Activated B cell treated with CpG ODN at 0.5 μM for 24 hours (primary cell): Measurements from ENCODE around the gene ARHGEF28. TPM values are rescaled to one million over a fixed set of nuclear protein-coding genes. Genes with fewer than 3 reads are reported as not detected.

Experiments used
- ATAC-seq: fragments of 200-7000 bp; cut with Tn5 transposase; one replicate; pipeline ENCODE4 v1.10.0; 2021; ENCODE audit warnings: low read depth, mild to moderate bottlenecking, moderate library complexity
- CTCF ChIA-PET: fragments of 350-600 bp; sonication (Branson Sonifier 250); formaldehyde crosslinking; loops from one replicate; lab custom pipeline; 2021; ENCODE audit warnings: antibody characterized with exemption; lab: Charles Lee
- POLR2A ChIA-PET: fragments of 350-600 bp; sonication (Branson Sonifier 250); formaldehyde crosslinking; loops from one replicate; lab custom pipeline; 2021; ENCODE audit warnings: antibody characterized with exemption; lab: Charles Lee
- DNase-seq: peaks from one replicate; pipeline ENCODE4 v3.0.0; 2022
- H3K27ac Mint-ChIP-seq: one replicate; pipeline ENCODE4 v1.8.0; 2020; ENCODE audit warnings: mixed read lengths
- H3K27me3 Mint-ChIP-seq: one replicate; pipeline ENCODE4 v1.8.0; 2021; ENCODE audit warnings: mixed read lengths
- H3K36me3 Mint-ChIP-seq: one replicate; pipeline ENCODE4 v1.8.0; 2021; ENCODE audit warnings: low read depth, mixed read lengths
- H3K4me1 Mint-ChIP-seq: one replicate; pipeline ENCODE4 v1.8.0; 2021; ENCODE audit warnings: mixed read lengths
- H3K4me3 Mint-ChIP-seq: one replicate; pipeline ENCODE4 v1.8.0; 2020; ENCODE audit warnings: mild to moderate bottlenecking, mixed read lengths
- H3K9me3 Mint-ChIP-seq: one replicate; pipeline ENCODE4 v1.8.0; 2020; ENCODE audit warnings: mixed read lengths
- CTCF ChIP-seq: fragments of 200-600 bp; IDR thresholded peaks from one replicate; pipeline ENCODE4 v1.8.0; 2022; ENCODE audit warnings: antibody characterized with exemption, mild to moderate bottlenecking
- intact Hi-C: fragments of 100-400 bp; cut with micrococcal nuclease; formaldehyde crosslinking; loops from one replicate; pipeline ENCODE4 v1.15.1; 2024
- total RNA-seq: library from RNA; stranded (reverse); gene quantifications from 2 replicates; pipeline ENCODE4 v1.2.3, GENCODE V29; 2022

Gene ARHGEF28
- total RNA-seq, 1 donor from 2014 or later: not detected

- POLR2A ChIA-PET: no interaction called here
Measured at GRCh38 chr5:73815631-73816030, 189.6 kb downstream of the ARHGEF28 start.

GRCh38 chr5:73816656-73817420, 190.8 kb downstream of the ARHGEF28 start:
- H3K36me3 Mint-ChIP-seq: no peaks in the 10 kb centered on the region
- H3K4me3 Mint-ChIP-seq: no peak overlapping the region
- CTCF ChIA-PET: no interaction called here
- no peaks in the 10 kb centered on the region for H3K9me3 Mint-ChIP-seq
- POLR2A ChIA-PET: no interaction called here
- DNase-seq: no peak
- H3K27ac Mint-ChIP-seq: no peak overlapping the region
- H3K27me3 Mint-ChIP-seq: peaks cover 5% of the 10 kb centered on the region
- no peak for ATAC-seq
- intact Hi-C loops: no loop called here
- H3K4me1 Mint-ChIP-seq: no peaks in the 10 kb centered on the region
- no peak for TF ChIP-seq CTCF

More at GRCh38 chr5:73815631-73816030, 189.6 kb downstream of the ARHGEF28 start:
- no peak overlapping the region for H3K27ac Mint-ChIP-seq
- CTCF ChIA-PET: no interaction called here
- peaks cover 5% of the 10 kb centered on the region for H3K27me3 Mint-ChIP-seq
- ATAC-seq (no peak), DNase-seq (no peak)
- H3K9me3 Mint-ChIP-seq: no peaks in the 10 kb centered on the region
- no peaks in the 10 kb centered on the region for H3K4me1 Mint-ChIP-seq
- intact Hi-C loops: no loop called here
- no peaks in the 10 kb centered on the region for H3K36me3 Mint-ChIP-seq
- no peak overlapping the region for H3K4me3 Mint-ChIP-seq
- TF ChIP-seq CTCF: no peak

- ChIA-PET POLR2A (no interaction called here), CTCF (no interaction called here)
- intact Hi-C loops: no loop called here
- H3K4me1 Mint-ChIP-seq: no peaks in the 10 kb centered on the region
- no peak overlapping the region for H3K27ac Mint-ChIP-seq
- H3K4me3 Mint-ChIP-seq: no peak overlapping the region
- ATAC-seq: no peak
- no peaks in the 10 kb centered on the region for H3K9me3 Mint-ChIP-seq
- no peak for TF ChIP-seq CTCF
- no peaks in the 10 kb centered on the region for H3K36me3 Mint-ChIP-seq
- H3K27me3 Mint-ChIP-seq: peaks cover 3% of the 10 kb centered on the region
- no peak for DNase-seq
Measured at GRCh38 chr5:73818357-73818756, 192.4 kb downstream of the ARHGEF28 start.

- no peak overlapping the region for H3K4me3 Mint-ChIP-seq
- no peaks in the 10 kb centered on the region for H3K9me3 Mint-ChIP-seq
- H3K27me3 Mint-ChIP-seq: no peaks in the 10 kb centered on the region
- H3K27ac Mint-ChIP-seq: no peak overlapping the region
- TF ChIP-seq CTCF: no peak
- DNase-seq (no peak), ATAC-seq (no peak)
- POLR2A ChIA-PET: no interaction called here
- CTCF ChIA-PET: no interaction called here
- H3K36me3 Mint-ChIP-seq: no peaks in the 10 kb centered on the region
- H3K4me1 Mint-ChIP-seq: no peaks in the 10 kb centered on the region
- intact Hi-C loops: no loop called here
Measured at GRCh38 chr5:73820326-73820725, 194.3 kb downstream of the ARHGEF28 start.

GRCh38 chr5:73821003-73821402, 195.0 kb downstream of the ARHGEF28 start:
- CTCF ChIA-PET: no interaction called here
- DNase-seq: no peak

More at GRCh38 chr5:73821003-73821402, 195.0 kb downstream of the ARHGEF28 start:
- no peaks in the 10 kb centered on the region for H3K36me3 Mint-ChIP-seq
- ATAC-seq: no peak
- POLR2A ChIA-PET: no interaction called here
- no peak overlapping the region for H3K27ac Mint-ChIP-seq
- intact Hi-C loops: no loop called here
- TF ChIP-seq CTCF: no peak
- no peaks in the 10 kb centered on the region for H3K9me3 Mint-ChIP-seq
- H3K4me3 Mint-ChIP-seq: no peak overlapping the region
- no peaks in the 10 kb centered on the region for H3K27me3 Mint-ChIP-seq
- H3K4me1 Mint-ChIP-seq: no peaks in the 10 kb centered on the region
